HEK293 (cell line): Measurements from ENCODE around the gene PTPN9.

Experiments used
- CTCF ChIA-PET: fragments of 350-600 bp; formaldehyde crosslinking; extraction: SDS; loops from one replicate; lab custom pipeline; 2021; ENCODE audit warnings: antibody characterized with exemption; lab: Yijun Ruan, JAX
- POLR2A ChIA-PET: fragments of 300-600 bp; formaldehyde crosslinking; extraction: SDS; loops from one replicate; lab custom pipeline; 2020; ENCODE audit warnings: antibody characterized with exemption, inconsistent platforms; lab: Yijun Ruan, JAX
- H3K27ac ChIP-seq: fragments of 200-500 bp; sonication (Bioruptor generic); 2 replicates; pipeline ENCODE4 v1.5.1; 2014; ENCODE audit warnings: low read depth, low read length, control low read depth, inconsistent platforms; ENCODE audit errors: extremely low read depth
- H3K36me3 ChIP-seq, 2 experiments: fragments of 200-500 bp in 1 of 2; sonication (Bioruptor generic) in 1 of 2; 1 replicate in 1 of 2; 2 replicates in 1 of 2; pipeline ENCODE4 v1.5.1; 2014 to 2017; ENCODE audit warnings: inconsistent platforms in 2 of 2, low read length in 2 of 2; ENCODE audit not compliant: control insufficient read depth in 2 of 2, insufficient read depth in 1 of 2
- H3K4me1 ChIP-seq: fragments of 200-500 bp; sonication (Bioruptor generic); 2 replicates; pipeline ENCODE4 v1.5.1; 2014; ENCODE audit warnings: mild to moderate bottlenecking, low read length, inconsistent platforms; ENCODE audit not compliant: control insufficient read depth, insufficient read depth
- H3K4me3 ChIP-seq: 2 replicates; pipeline ENCODE4 v1.5.1; 2011; ENCODE audit warnings: low read depth, mild to moderate bottlenecking, control low read depth, low read length, moderate library complexity
- H3K9me3 ChIP-seq: fragments of 200-500 bp; sonication (Bioruptor generic); 2 replicates; pipeline ENCODE4 v1.5.1; 2014; ENCODE audit warnings: low read depth, low read length, inconsistent platforms; ENCODE audit not compliant: control insufficient read depth, insufficient read depth
- GLI2 ChIP-seq: fragments of 450-650 bp; formaldehyde crosslinking; IDR thresholded peaks from 2 replicates; pipeline ENCODE4; 2017; ENCODE audit warnings: missing biosample characterization, missing genetic modification characterization, low read depth, borderline replicate concordance
- HOXA7 ChIP-seq: sonication (generic); formaldehyde crosslinking; IDR thresholded peaks from 2 replicates; pipeline ENCODE4 v1.8.1; 2022; ENCODE audit warnings: missing genetic modification reagents, borderline replicate concordance
- INSM2 ChIP-seq: fragments of 450-650 bp; formaldehyde crosslinking; IDR thresholded peaks from 2 replicates; pipeline ENCODE4 v1.5.1; 2016; ENCODE audit warnings: missing biosample characterization, missing genetic modification characterization
- PRDM2 ChIP-seq: fragments of 450-650 bp; formaldehyde crosslinking; IDR thresholded peaks from 2 replicates; pipeline ENCODE4 v1.5.1; 2016; ENCODE audit warnings: missing biosample characterization, missing genetic modification characterization, borderline replicate concordance
- PRDM6 ChIP-seq: fragments of 450-650 bp; formaldehyde crosslinking; IDR thresholded peaks from 2 replicates; pipeline ENCODE4 v1.5.1; 2017; ENCODE audit warnings: missing biosample characterization, missing genetic modification characterization
- REPIN1 ChIP-seq: fragments of 450-650 bp; formaldehyde crosslinking; IDR thresholded peaks from 2 replicates; pipeline ENCODE4 v1.5.1; 2017; ENCODE audit warnings: missing biosample characterization, missing genetic modification characterization, low read depth
- SCRT1 ChIP-seq: fragments of 450-650 bp; formaldehyde crosslinking; IDR thresholded peaks from 2 replicates; pipeline ENCODE4 v1.5.1; 2016; ENCODE audit warnings: missing biosample characterization, missing genetic modification characterization, borderline replicate concordance
- TRIM28 ChIP-seq: IDR thresholded peaks from 2 replicates; pipeline ENCODE4 v1.6.1; 2011; ENCODE audit warnings: low read length, control low read depth, borderline replicate concordance
- ZBTB48 ChIP-seq: fragments of 450-650 bp; formaldehyde crosslinking; IDR thresholded peaks from 2 replicates; pipeline ENCODE4 v1.5.1; 2016; ENCODE audit warnings: missing biosample characterization, missing genetic modification characterization
- ZNF214 ChIP-seq: fragments of 450-650 bp; formaldehyde crosslinking; IDR thresholded peaks from 2 replicates; pipeline ENCODE4 v1.5.1; 2017; ENCODE audit warnings: missing biosample characterization, mild to moderate bottlenecking, missing genetic modification characterization, borderline replicate concordance
- ZNF24 ChIP-seq: fragments of 450-650 bp; formaldehyde crosslinking; IDR thresholded peaks from 2 replicates; pipeline ENCODE4 v1.5.1; 2016; ENCODE audit warnings: missing biosample characterization, missing genetic modification characterization
- ZNF280C ChIP-seq: fragments of 450-650 bp; formaldehyde crosslinking; IDR thresholded peaks from 2 replicates; pipeline ENCODE4 v1.5.1; 2016; ENCODE audit warnings: missing biosample characterization, missing genetic modification characterization
- ZNF362 ChIP-seq: fragments of 450-650 bp; formaldehyde crosslinking; IDR thresholded peaks from 2 replicates; pipeline ENCODE4 v1.5.1; 2016; ENCODE audit warnings: missing biosample characterization, missing genetic modification characterization
- ZNF391 ChIP-seq: fragments of 450-650 bp; formaldehyde crosslinking; IDR thresholded peaks from 2 replicates; pipeline ENCODE4 v1.5.1; 2016; ENCODE audit warnings: low read depth, missing biosample characterization, missing genetic modification characterization, borderline replicate concordance
- ZNF398 ChIP-seq: fragments of 450-650 bp; formaldehyde crosslinking; IDR thresholded peaks from 2 replicates; pipeline ENCODE4 v1.5.1; 2017; ENCODE audit warnings: missing biosample characterization, missing genetic modification characterization
- ZNF626 ChIP-seq: fragments of 450-650 bp; sonication (Bioruptor Pico); formaldehyde crosslinking; IDR thresholded peaks from 2 replicates; pipeline ENCODE4 v1.5.1; 2018; ENCODE audit warnings: missing biosample characterization, missing genetic modification characterization, inconsistent platforms
- ZNF704 ChIP-seq: fragments of 450-650 bp; formaldehyde crosslinking; IDR thresholded peaks from 2 replicates; pipeline ENCODE4 v1.5.1; 2016; ENCODE audit warnings: missing biosample characterization, missing genetic modification characterization
- ZNF747 ChIP-seq: fragments of 450-650 bp; formaldehyde crosslinking; IDR thresholded peaks from 2 replicates; pipeline ENCODE4 v1.5.1; 2016; ENCODE audit warnings: missing biosample characterization, missing genetic modification characterization
- ZNF792 ChIP-seq: fragments of 450-650 bp; formaldehyde crosslinking; IDR thresholded peaks from 2 replicates; pipeline ENCODE4 v1.5.1; 2016; ENCODE audit warnings: missing biosample characterization, missing genetic modification characterization

PTPN9 gene

GRCh38 chr15:75584121-75584520 lies 5.0 kb upstream of the PTPN9 start (continued):
- no peak for TF ChIP-seq PRDM2 (tag by site-specific recombination)

- CTCF ChIA-PET: no interaction called here
- TF ChIP-seq HOXA7 (CRISPR knock-in tag) (no peak), ZNF792 (tag by site-specific recombination) (no peak), ZNF280C (tag by site-specific recombination) (no peak), SCRT1 (no peak), ZNF214 (no peak), ZBTB48 (no peak), ZNF391 (no peak), GLI2 (no peak), ZNF747 (tag by site-specific recombination) (no peak), TRIM28 (no peak), PRDM6 (tag by site-specific recombination) (no peak), ZNF704 (tag by site-specific recombination) (no peak), ZNF362 (tag by site-specific recombination) (no peak), ZNF24 (tag by site-specific recombination) (no peak), REPIN1 (tag by site-specific recombination) (no peak), INSM2 (tag by site-specific recombination) (no peak), ZNF398 (tag by site-specific recombination) (no peak), ZNF626 (tag by site-specific recombination) (no peak)
- TF ChIP-seq, all 188 proteins: peak for 0
- H3K4me3 ChIP-seq: no peak overlapping the region
- H3K4me1 ChIP-seq: peaks cover 11% of the 10 kb centered on the region
- no peak overlapping the region for H3K27ac ChIP-seq
- H3K36me3 ChIP-seq: no peaks in the 10 kb centered on the region; a peak in 1 of 3 replicates
- POLR2A ChIA-PET: no interaction called here
- H3K9me3 ChIP-seq: no peaks in the 10 kb centered on the region
Observed at GRCh38 chr15:75583701-75584100, 4.6 kb upstream of the PTPN9 start.
